Fibroblast of lung (primary cell): ENCODE measurements around the gene RUNDC3A.

Experiments
- CTCF ChIP-seq, 2 donors: IDR thresholded peaks in 1 of 2; conservative IDR thresholded peaks in 1 of 2; 1 replicate in 1 of 2; 2 replicates in 1 of 2; pipeline ENCODE4 v1.5.1; 2011 to 2012; ENCODE audit warnings: low read length in 2 of 2, control low read depth in 1 of 2, inconsistent platforms in 1 of 2, low read depth in 1 of 2, mild to moderate bottlenecking in 1 of 2
- EZH2 ChIP-seq: IDR thresholded peaks from 2 replicates; pipeline ENCODE4 v1.5.1; 2012; ENCODE audit warnings: low read length, control low read depth, mild to moderate bottlenecking; ENCODE audit errors: missing control alignments

GRCh38 chr17:44326861-44327444 is 18.6 kb downstream of the RUNDC3A start:
- TF ChIP-seq CTCF (conservative IDR thresholded peaks at IDR 0.05 in 1 of 2, IDR thresholded peaks at IDR 0.05 in 1 of 2; ENCODE audit: low read depth in 1 of 2, low read length in 2 of 2) (no peak), EZH2 (no peak)
